WI38 (cell line): ENCODE measurements around the gene ELMO1.

Source experiments
- H3K4me3 ChIP-seq: 2 replicates; pipeline ENCODE4 v1.5.1; 2011; ENCODE audit warnings: low read depth, mild to moderate bottlenecking, control low read depth, low read length
- TF ChIP-seq, protein P1 (sequence below): IDR thresholded peaks from 2 replicates; pipeline ENCODE4 v1.5.1; 2012; ENCODE audit warnings: low read depth, mild to moderate bottlenecking, control low read depth, low read length

Gene ELMO1

GRCh38 chr7:37224746-37225145 lies 223.9 kb downstream of the ELMO1 start:
- no peak overlapping the region for H3K4me3 ChIP-seq
- TF ChIP-seq, protein P1, sequence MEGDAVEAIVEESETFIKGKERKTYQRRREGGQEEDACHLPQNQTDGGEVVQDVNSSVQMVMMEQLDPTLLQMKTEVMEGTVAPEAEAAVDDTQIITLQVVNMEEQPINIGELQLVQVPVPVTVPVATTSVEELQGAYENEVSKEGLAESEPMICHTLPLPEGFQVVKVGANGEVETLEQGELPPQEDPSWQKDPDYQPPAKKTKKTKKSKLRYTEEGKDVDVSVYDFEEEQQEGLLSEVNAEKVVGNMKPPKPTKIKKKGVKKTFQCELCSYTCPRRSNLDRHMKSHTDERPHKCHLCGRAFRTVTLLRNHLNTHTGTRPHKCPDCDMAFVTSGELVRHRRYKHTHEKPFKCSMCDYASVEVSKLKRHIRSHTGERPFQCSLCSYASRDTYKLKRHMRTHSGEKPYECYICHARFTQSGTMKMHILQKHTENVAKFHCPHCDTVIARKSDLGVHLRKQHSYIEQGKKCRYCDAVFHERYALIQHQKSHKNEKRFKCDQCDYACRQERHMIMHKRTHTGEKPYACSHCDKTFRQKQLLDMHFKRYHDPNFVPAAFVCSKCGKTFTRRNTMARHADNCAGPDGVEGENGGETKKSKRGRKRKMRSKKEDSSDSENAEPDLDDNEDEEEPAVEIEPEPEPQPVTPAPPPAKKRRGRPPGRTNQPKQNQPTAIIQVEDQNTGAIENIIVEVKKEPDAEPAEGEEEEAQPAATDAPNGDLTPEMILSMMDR: no peak

GRCh38 chr7:37220664-37221063 lies 228.0 kb downstream of the ELMO1 start:
- H3K4me3 ChIP-seq: no peak overlapping the region
- TF ChIP-seq, protein P1: no peak

GRCh38 chr7:37218956-37219355 lies 229.7 kb downstream of the ELMO1 start:
- no peak overlapping the region for H3K4me3 ChIP-seq
- TF ChIP-seq, protein P1: no peak

DNA sequence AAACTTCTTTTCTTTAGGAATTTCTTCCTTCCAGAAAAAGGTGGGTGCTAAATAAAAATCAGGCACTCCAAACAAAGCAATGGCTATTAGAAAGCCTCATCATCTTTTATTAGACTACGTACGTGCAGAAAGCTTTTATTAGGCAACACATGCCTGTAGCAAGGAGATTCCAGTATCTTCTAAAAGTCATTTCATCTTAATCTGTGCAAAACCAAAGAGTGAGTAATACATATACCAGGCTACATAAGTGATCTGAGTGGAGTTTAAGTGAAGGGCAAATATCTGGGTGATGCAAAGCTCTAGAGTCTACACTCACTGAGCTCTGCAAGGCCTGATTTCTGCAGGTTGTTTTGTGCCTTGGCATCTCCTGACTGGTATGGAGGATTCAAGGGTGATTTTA lies 231.7 kb downstream of the ELMO1 start:
- H3K4me3 ChIP-seq: no peak overlapping the region
- TF ChIP-seq, protein P1: no peak

DNA sequence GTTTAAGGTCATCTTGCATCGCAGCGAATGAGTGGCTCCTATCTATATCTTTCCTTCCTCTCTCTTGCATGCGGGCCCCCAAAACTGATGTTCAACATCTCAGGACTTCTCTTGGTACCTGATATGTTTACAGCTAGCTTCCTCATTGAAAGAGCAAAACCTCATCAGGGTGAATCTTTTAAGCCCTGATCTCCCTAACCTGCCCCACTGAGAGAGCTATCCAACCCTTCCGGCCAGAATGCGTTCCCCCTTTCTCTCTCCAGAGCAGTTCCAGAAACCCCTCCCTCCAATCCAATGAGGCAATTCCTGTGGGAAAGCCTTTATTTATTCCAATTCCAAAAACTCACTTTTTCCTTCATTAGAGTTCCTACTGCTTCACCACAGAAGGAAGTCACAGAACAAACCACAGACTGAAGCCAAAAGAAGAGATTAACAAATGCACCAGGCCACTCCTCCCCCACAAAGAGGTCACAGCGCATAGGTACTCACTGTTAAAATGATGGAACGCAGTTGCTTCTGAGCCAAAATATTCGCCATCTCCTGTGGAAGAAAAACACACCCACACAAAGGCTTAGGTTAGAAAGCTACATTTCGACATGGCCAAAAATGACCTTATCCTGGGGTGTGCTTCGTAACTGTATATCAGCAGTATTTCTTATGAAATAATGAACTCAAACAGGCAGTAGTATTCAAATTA lies 232.4 kb downstream of the ELMO1 start:
- TF ChIP-seq, protein P1: no peak
- H3K4me3 ChIP-seq: no peak overlapping the region

GRCh38 chr7:37215290-37215923 lies 233.3 kb downstream of the ELMO1 start:
- no peak overlapping the region for H3K4me3 ChIP-seq
- TF ChIP-seq, protein P1: no peak

DNA sequence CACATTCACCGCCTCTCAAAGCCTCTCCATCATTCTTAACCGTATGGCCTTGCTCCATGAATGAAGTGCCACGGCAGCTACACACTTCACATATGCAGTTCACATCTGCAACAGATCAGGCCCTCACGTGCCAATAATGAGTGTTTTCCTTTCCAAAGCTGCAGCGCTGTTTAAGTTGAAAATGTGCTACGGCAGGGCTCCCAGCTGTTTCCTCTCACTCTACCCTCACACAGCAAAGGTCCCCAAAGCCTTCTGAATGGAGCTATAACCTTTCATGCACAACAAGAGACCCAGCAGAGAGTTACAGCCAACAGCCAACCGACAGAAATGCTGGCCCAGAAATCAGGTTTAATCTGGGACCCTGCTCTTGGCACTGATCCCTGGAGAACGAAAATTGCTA lies 236.1 kb downstream of the ELMO1 start:
- TF ChIP-seq, protein P1: no peak
- no peak overlapping the region for H3K4me3 ChIP-seq
